GM12891 (cell line): ENCODE results near the gene FSTL4.
A peak's percentile ranks its signal among the peaks of the same experiment; 100 is the strongest.

ENCODE experiments used
- DNase-seq: peaks from one replicate; pipeline ENCODE4 v3.0.0; 2011; ENCODE audit warnings: low spot score; ENCODE audit not compliant: insufficient read length
- FAIRE-seq: peaks from 2 replicates; lab custom pipeline; 2011; peaks lifted over from hg19 to GRCh38; lab: Jason Lieb, UNC
- PAX5 ChIP-seq: IDR thresholded peaks from 2 replicates; pipeline ENCODE4 v1.6.1; 2011; ENCODE audit warnings: low read length, moderate library complexity, mild to moderate bottlenecking; ENCODE audit not compliant: insufficient read depth, severe bottlenecking
- POLR2A ChIP-seq: IDR thresholded peaks from 2 replicates; pipeline ENCODE4 v1.6.1; 2011; ENCODE audit warnings: low read depth, low read length, control low read depth
- POLR2AphosphoS5 ChIP-seq: IDR thresholded peaks from 2 replicates; pipeline ENCODE4 v1.6.1; 2011; ENCODE audit warnings: low read depth, low read length, control low read depth
- POU2F2 ChIP-seq: IDR thresholded peaks from 2 replicates; pipeline ENCODE4 v1.6.1; 2011; ENCODE audit warnings: low read depth, mild to moderate bottlenecking, control low read depth, low read length, moderate library complexity
- SPI1 ChIP-seq: IDR thresholded peaks from 2 replicates; pipeline ENCODE4 v1.6.1; 2011; ENCODE audit warnings: low read depth, low read length, control low read depth
- TAF1 ChIP-seq: IDR thresholded peaks from 2 replicates; pipeline ENCODE4 v1.6.1; 2011; ENCODE audit warnings: low read depth, low read length, control low read depth

Gene FSTL4

DNA sequence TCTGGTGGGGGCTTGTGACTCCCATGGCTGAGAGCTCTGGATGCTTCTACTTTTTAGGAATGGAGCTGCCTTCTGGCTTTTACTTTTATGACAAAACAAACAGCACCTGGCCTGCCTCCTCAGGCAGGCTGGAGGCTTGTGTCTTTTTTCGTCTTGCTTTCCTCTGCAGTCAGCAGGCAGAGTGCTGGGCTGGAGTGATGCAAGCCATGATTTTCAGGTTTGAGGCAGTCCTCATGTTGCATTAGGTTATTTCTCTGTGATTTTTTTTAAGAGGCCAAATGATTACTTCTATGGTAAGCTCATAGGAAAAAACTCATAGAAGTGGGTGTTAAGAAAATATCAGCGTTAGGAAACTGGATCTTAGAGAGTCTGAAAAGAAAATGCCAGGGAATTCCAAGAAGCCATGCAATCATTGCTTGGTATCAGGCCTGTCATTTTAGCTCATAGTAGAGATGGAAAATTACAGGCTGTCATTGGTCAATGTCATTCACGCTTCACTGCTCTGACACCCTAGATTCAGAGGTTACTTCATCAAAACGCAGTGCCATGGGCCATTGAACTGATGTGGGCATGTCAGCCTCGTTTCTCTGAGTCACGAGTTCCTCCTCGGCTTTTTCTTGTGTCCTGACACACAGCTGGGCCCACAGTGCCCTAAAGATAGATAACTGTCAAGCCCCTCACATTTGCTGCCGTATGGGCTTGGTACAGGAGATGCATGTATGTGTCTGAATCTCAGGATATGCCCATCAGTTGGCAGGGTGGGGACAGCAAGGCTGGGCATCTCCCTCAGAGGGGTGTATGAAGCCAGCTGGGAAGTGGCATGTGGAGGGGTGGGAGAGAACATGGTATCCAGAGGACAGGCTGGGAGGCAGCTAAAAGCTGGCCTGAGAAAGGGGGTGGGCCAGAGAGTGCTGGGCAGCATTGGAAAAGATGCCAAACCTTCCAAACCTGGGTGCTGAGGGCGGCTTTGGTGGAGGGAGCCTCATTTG lies 408.7 kb downstream of the FSTL4 start:
- FAIRE-seq = no peak
- TF ChIP-seq POU2F2 (no peak), POLR2A (no peak)

DNA sequence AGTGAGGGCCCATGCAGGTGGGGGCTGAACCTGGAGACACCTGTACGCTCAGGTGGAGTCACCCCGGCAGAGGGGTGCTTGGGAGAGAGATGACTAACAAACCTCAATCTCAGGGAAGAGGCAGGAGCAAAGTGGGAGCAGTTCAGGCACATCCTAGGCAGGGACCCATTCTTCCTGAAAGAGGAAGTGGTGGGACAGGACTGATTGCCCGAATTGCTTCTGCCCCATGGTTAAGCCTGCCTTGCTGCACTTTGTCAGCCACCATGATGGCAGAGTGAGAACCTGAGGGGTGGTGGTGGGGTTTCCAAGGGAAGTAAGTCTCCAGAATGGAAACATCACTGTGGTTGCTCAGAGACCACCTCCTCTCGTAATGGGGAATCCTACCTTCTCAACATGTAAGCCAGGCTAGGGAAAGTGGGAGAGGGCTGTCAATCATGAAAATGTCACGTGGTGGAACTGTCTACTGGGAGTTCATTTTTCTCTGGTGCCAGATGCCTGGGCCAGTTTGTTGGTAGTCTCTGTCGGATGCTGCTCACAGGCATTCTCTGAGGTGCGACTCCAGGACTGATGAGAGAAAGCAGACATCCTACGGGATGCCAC lies 410.2 kb downstream of the FSTL4 start:
- no peak for TF ChIP-seq POU2F2
- peak; percentile 39; the same call in 1 of the 2 replicates for TF ChIP-seq SPI1

More for the DNA sequence above, 408.7 kb downstream of the FSTL4 start:
- no peak for DNase-seq

DNA sequence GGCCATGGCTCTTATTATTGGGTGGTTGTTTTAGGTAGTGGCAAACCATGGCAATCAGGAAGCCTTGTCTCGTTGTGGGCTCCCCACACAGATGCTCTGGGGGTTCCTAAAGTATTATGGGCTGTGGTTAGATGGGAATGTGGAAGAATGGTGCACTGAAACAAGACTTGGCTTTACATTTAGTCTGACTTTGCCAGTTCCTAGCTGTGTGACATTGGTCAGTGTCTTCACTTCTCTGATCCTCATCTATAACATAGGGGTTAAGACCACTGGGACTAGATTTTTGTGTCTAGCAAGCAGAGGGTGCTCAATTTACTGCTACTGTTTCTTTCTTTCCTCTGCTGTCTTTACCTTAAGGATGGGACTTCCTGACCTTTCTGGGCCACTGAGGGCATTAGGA lies 411.0 kb downstream of the FSTL4 start:
- FAIRE-seq (no peak), DNase-seq (no peak)
- TF ChIP-seq SPI1 (no peak), PAX5 (no peak), TAF1 (no peak), POLR2AphosphoS5 (no peak), POU2F2 (no peak), POLR2A (no peak)

More for the DNA sequence above, 410.2 kb downstream of the FSTL4 start:
- DNase-seq = no peak
- FAIRE-seq = no peak

DNA sequence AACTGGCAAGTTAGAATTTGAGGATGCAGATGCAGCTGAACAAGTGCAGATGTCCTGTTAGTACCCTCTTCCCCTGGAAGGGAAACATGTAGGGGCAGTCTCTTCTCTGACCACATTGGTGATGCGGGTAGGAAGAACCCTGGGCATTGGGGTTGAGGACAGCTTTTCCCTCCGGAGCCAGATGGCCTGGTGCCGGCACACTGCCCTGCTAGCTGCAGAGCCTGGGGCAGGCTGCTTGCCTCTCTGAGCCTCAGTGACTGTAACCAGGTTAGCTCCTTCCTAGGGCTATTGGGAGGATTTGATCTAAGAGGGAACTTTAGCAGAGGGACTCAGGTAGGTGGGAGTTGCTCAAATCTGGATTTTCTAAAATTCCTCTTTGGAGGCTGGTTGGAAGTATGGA lies 412.1 kb downstream of the FSTL4 start:
- no peak for DNase-seq
- FAIRE-seq = no peak
- TF ChIP-seq PAX5 (no peak), SPI1 (no peak), POU2F2 (no peak), TAF1 (no peak), POLR2AphosphoS5 (no peak), POLR2A (no peak)

DNA sequence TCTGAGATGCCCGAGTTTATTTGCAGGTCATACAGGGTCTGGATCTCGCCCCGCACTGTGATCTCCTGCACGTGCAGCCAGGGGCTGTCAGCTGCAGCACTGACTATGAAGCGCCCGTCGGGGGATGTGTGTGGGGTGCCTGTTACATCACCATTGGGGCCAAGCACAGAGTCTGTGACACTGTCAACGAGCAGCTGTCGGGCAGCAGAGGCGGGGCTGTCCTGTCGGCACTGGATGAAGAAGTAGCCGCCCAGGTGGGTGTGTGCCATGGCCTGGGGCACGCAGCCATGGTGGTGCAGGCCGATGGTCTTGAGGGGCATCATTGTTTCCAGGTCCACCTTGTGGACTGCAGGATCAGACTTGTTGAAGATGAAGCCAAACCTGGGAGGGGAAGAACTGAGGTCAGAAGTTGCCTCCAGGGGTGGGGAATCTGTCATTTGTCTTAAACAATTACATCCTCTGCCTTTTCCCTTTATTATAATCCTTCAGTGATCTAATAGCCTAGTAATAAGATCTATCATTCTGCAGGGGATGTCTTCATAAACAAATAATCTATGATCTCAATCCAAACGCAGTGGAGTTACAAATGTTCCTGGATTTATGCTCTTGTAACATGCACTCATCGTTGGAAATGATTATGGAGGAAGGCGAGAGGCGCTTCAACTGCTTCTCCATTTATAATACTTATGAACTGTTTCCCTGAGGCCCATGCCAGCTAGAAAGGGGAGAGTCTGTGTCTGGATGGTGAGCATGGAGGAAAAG lies 412.7 kb downstream of the FSTL4 start:
- no peak for DNase-seq
- FAIRE-seq = no peak
- TF ChIP-seq POLR2A = no peak
- no peak for TF ChIP-seq SPI1
- TF ChIP-seq TAF1 = no peak
- TF ChIP-seq POLR2AphosphoS5 = no peak
- TF ChIP-seq POU2F2 = no peak
- no peak for TF ChIP-seq PAX5

DNA sequence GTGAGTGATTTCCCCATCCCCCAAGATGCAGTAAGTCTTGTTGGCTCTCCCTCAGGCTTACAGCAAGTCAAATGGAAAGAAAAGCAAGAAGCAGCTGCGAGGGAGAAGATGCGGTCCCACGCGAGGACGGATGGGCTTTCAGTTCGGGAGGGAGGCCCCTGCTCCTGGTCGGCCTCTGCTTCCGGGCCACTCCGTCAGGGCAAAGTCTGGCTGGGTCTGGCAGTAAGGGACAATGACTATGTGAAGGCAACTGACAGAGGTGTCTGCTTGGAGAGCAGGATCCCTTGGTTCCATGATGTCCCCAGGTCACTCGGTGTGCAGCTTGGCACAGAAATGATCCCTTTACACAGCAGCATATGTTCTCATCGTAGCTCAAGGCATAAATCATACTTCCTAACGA lies 413.8 kb downstream of the FSTL4 start:
- no peak for DNase-seq
- TF ChIP-seq POLR2A = no peak
- no peak for TF ChIP-seq SPI1
- TF ChIP-seq PAX5 = no peak
- no peak for TF ChIP-seq TAF1
- TF ChIP-seq POU2F2 = no peak
- no peak for TF ChIP-seq POLR2AphosphoS5
- no peak for FAIRE-seq

DNA sequence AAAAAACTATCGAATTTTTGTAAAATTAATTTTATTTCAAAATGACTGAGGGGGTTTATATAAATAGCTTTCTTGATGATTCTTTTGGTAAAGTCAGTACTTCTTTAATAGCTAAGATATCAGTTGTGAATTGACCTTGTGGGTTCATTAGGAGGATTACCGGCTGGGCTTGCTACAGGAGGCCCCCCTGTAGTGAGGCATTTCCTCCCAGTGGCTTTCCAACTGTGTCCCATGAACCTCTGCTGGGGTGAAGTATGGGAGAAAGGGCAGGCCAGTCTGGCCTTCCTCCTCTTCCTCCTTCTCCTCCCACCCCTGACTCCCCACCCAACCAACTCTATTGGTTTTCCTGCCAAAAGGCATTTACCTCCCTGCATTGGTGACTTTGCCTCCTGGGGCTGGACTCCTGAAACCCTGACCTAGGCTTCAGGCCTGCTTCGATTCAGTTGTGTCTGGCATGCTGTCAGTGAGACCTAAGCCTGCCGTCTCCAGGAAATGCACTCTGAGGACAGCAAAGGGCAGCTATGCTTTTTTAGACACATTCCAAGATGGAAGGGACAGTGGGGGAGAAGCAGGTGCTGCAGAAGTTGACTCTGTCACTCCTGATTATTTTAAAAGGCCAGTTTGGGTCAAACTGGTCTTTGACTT lies 415.8 kb downstream of the FSTL4 start:
- no peak for TF ChIP-seq POU2F2
- TF ChIP-seq POLR2AphosphoS5 = no peak
- TF ChIP-seq SPI1 = no peak
- no peak for TF ChIP-seq PAX5
- no peak for TF ChIP-seq TAF1
- no peak for TF ChIP-seq POLR2A
- no peak for FAIRE-seq
- DNase-seq = no peak

DNA sequence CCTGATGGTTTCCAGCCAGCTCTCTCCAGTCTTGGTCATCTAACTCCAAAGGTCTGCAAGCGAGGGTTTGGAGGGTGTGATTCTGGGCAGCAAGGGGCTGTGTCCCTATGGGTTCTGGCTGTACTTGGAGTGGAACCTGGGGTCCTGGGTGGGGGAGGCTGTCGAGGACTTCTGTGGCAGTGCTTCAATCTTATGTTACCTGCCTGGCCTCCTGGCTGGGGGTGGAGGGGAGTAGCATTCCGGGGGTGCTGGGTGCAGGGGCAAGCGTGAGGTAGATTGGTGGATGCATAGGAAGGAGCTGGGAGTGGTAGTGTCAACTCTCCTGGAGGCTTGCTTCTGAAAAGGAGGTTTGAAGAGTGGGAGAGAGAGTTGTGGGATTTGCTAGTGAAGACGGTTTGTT lies 417.1 kb downstream of the FSTL4 start:
- no peak for TF ChIP-seq POLR2A
- no peak for FAIRE-seq
- no peak for DNase-seq

DNA sequence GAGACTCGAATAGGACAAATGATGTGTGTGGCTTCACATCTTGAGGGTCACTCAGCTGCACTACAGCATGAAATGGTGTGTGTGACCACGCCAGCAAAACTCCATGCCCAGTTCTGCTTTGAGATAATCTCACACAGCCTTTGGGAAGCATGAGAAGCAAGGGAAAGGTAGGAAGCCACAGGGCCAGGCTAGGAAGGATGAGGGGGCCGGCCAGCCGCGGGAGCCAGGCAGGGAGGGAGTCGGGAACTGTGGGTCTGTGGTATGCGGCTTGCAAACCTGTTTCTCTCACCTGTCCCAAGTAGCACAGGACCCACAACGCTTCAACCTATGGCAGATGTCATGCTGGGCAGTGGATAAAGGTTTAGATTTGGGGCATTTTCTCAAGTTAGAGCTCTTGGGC lies 418.5 kb downstream of the FSTL4 start:
- no peak for DNase-seq
- no peak for TF ChIP-seq PAX5
- no peak for TF ChIP-seq POU2F2
- no peak for TF ChIP-seq POLR2AphosphoS5
- no peak for TF ChIP-seq TAF1
- no peak for TF ChIP-seq POLR2A
- no peak for TF ChIP-seq SPI1
- no peak for FAIRE-seq

DNA sequence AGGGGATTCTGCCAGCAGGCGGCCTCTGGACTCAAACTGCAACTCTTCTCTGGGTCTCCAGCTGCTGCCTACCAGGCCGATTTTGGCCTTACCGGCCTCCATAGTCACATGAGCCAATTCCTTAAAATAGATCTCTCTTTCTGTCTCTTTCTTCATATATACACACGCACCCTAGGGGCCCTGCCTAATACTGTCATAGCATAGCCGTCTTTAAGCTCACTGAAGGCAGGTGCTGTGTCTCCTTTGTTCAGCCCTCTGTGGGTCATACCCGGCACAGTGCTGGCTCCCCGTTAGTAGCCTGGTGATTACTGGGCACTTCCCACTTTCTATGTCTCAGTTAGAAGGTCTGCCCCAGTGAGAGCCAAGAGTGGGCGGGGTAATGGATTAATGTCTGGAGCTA lies 419.6 kb downstream of the FSTL4 start:
- no peak for TF ChIP-seq POU2F2
- TF ChIP-seq PAX5 = no peak
- no peak for TF ChIP-seq POLR2A
- TF ChIP-seq POLR2AphosphoS5 = no peak
- TF ChIP-seq SPI1 = no peak
- no peak for TF ChIP-seq TAF1
- FAIRE-seq = no peak
- DNase-seq = no peak
